H9 (cell line): Measurements from ENCODE around the gene CLDND1. TPM values are rescaled to one million over a fixed set of nuclear protein-coding genes. Genes with fewer than 3 reads are reported as not detected.

Experiments used
- DNase-seq: peaks from one replicate; pipeline ENCODE4 v3.0.0-alpha.2; 2017
- H2AFZ ChIP-seq: one replicate; pipeline ENCODE4 v1.6.1; 2013; ENCODE audit warnings: mild to moderate bottlenecking, low read length, control low read depth, moderate library complexity
- H2AK5ac ChIP-seq: 2 replicates; pipeline ENCODE4 v1.6.1; 2013; ENCODE audit warnings: low read length, control low read depth, mixed read lengths; ENCODE audit not compliant: insufficient read length
- H2BK120ac ChIP-seq: one replicate; pipeline ENCODE4 v1.6.1; 2013; ENCODE audit warnings: low read depth, mild to moderate bottlenecking, low read length, control low read depth, inconsistent platforms; ENCODE audit not compliant: poor library complexity, severe bottlenecking
- H2BK12ac ChIP-seq: 2 replicates; pipeline ENCODE4 v1.6.1; 2013; ENCODE audit warnings: low read length, control low read depth, mixed read lengths, low read depth; ENCODE audit not compliant: insufficient read length
- H2BK15ac ChIP-seq: 2 replicates; pipeline ENCODE4 v1.6.1; 2013; ENCODE audit warnings: low read depth, low read length, control low read depth
- H2BK20ac ChIP-seq: one replicate; pipeline ENCODE4 v1.6.1; 2013; ENCODE audit warnings: low read depth, mild to moderate bottlenecking, low read length, control low read depth, inconsistent platforms; ENCODE audit not compliant: poor library complexity, severe bottlenecking
- H2BK5ac ChIP-seq: 2 replicates; pipeline ENCODE4 v1.6.1; 2013; ENCODE audit warnings: low read length, control low read depth, mixed read lengths; ENCODE audit not compliant: insufficient read length
- H3K14ac ChIP-seq: 2 replicates; pipeline ENCODE4 v1.6.1; 2013; ENCODE audit warnings: low read length, control low read depth; ENCODE audit not compliant: insufficient read depth
- H3K18ac ChIP-seq: 2 replicates; pipeline ENCODE4 v1.6.1; 2013; ENCODE audit warnings: low read depth, mild to moderate bottlenecking, mixed read lengths, low read length, control low read depth; ENCODE audit not compliant: insufficient read length
- H3K23ac ChIP-seq: 2 replicates; pipeline ENCODE4 v1.6.1; 2013; ENCODE audit warnings: low read length, control low read depth, mixed read lengths, low read depth; ENCODE audit not compliant: insufficient read length
- H3K23me2 ChIP-seq: 2 replicates; pipeline ENCODE4 v1.6.1; 2013; ENCODE audit warnings: low read depth, mild to moderate bottlenecking, mixed read lengths, low read length, control low read depth; ENCODE audit not compliant: insufficient read length, poor library complexity, severe bottlenecking
- H3K27ac ChIP-seq: 2 replicates; pipeline ENCODE4 v1.5.1; 2013; ENCODE audit warnings: low read length, control low read depth, mixed read lengths, low read depth; ENCODE audit not compliant: insufficient read length
- H3K27me3 ChIP-seq: 2 replicates; pipeline ENCODE4 v1.6.1; 2013; ENCODE audit warnings: low read length, control low read depth, inconsistent platforms; ENCODE audit not compliant: insufficient read depth
- H3K4ac ChIP-seq: 2 replicates; pipeline ENCODE4 v1.6.1; 2013; ENCODE audit warnings: low read depth, mild to moderate bottlenecking, control low read depth, inconsistent platforms, low read length, moderate library complexity
- H3K4me1 ChIP-seq: 2 replicates; pipeline ENCODE4 v1.6.1; 2013; ENCODE audit warnings: low read length, control low read depth, inconsistent platforms; ENCODE audit not compliant: insufficient read depth
- H3K4me2 ChIP-seq: 2 replicates; pipeline ENCODE4 v1.6.1; 2013; ENCODE audit warnings: low read length, control low read depth, mixed read lengths; ENCODE audit not compliant: insufficient read length, insufficient read depth
- H3K56ac ChIP-seq: 2 replicates; pipeline ENCODE4 v1.6.1; 2013; ENCODE audit warnings: low read depth, mild to moderate bottlenecking, mixed read lengths, low read length, control low read depth; ENCODE audit not compliant: insufficient read length
- H3K79me1 ChIP-seq: 2 replicates; pipeline ENCODE4 v1.6.1; 2013; ENCODE audit warnings: low read depth, mild to moderate bottlenecking, moderate library complexity, low read length, control low read depth, inconsistent platforms; ENCODE audit not compliant: insufficient read depth, poor library complexity, severe bottlenecking
- H3K79me2 ChIP-seq: 2 replicates; pipeline ENCODE4 v1.6.1; 2013; ENCODE audit warnings: low read length, control low read depth, inconsistent platforms; ENCODE audit not compliant: insufficient read depth
- H3K9ac ChIP-seq: 2 replicates; pipeline ENCODE4 v1.6.1; 2013; ENCODE audit warnings: low read length, control low read depth, mixed read lengths; ENCODE audit not compliant: insufficient read length; ENCODE audit errors: extremely low read depth
- H3K9me3 ChIP-seq: one replicate; pipeline ENCODE4 v1.6.1; 2013; ENCODE audit warnings: low read depth, low read length, inconsistent platforms; ENCODE audit not compliant: control insufficient read depth
- H3T11ph ChIP-seq: one replicate; pipeline ENCODE4 v1.6.1; 2013; ENCODE audit warnings: mild to moderate bottlenecking, low read length, control low read depth, inconsistent platforms
- H4K20me1 ChIP-seq: one replicate; pipeline ENCODE4 v1.6.1; 2013; ENCODE audit not compliant: control insufficient read depth, insufficient read length, insufficient read depth
- H4K5ac ChIP-seq: 2 replicates; pipeline ENCODE4 v1.6.1; 2013; ENCODE audit warnings: low read depth, mild to moderate bottlenecking, mixed read lengths, low read length, control low read depth; ENCODE audit not compliant: insufficient read length
- H4K8ac ChIP-seq: replicated peaks from 2 replicates; pipeline ENCODE4 v1.6.1; 2013; ENCODE audit warnings: low read length, control low read depth, mixed read lengths, low read depth; ENCODE audit not compliant: insufficient read length
- H4K91ac ChIP-seq: 2 replicates; pipeline ENCODE4 v1.6.1; 2013; ENCODE audit warnings: low read depth, mild to moderate bottlenecking, moderate library complexity, mixed read lengths, low read length, control low read depth; ENCODE audit not compliant: insufficient read length
- H3K27ac Mint-ChIP-seq, 3 experiments: 2 replicates in 2 of 3; 3 replicates in 1 of 3; pipeline ENCODE4 v1.8.0; 2020 to 2021; ENCODE audit warnings: mixed read lengths in 3 of 3, mild to moderate bottlenecking in 1 of 3, moderate library complexity in 1 of 3
- H3K27me3 Mint-ChIP-seq: 2 replicates; pipeline ENCODE4 v1.8.0; 2021; ENCODE audit warnings: low read depth, mild to moderate bottlenecking, moderate library complexity, mixed read lengths
- H3K36me3 Mint-ChIP-seq, 3 experiments: 2 replicates in 2 of 3; 3 replicates in 1 of 3; pipeline ENCODE4 v1.8.0; 2020 to 2021; ENCODE audit warnings: low read depth in 3 of 3, mixed read lengths in 3 of 3; ENCODE audit not compliant: insufficient read depth in 1 of 3
- H3K4me1 Mint-ChIP-seq, 2 experiments: 2 replicates each; pipeline ENCODE4 v1.8.0; 2020; ENCODE audit warnings: mixed read lengths in 2 of 2
- H3K4me3 Mint-ChIP-seq, 2 experiments: 2 replicates in 1 of 2; 3 replicates in 1 of 2; pipeline ENCODE4 v1.8.0; 2020 to 2021; ENCODE audit warnings: mild to moderate bottlenecking in 2 of 2, mixed read lengths in 2 of 2, moderate library complexity in 1 of 2
- H3K9me3 Mint-ChIP-seq, 2 experiments: 2 replicates in 1 of 2; 3 replicates in 1 of 2; pipeline ENCODE4 v1.8.0; 2020; ENCODE audit warnings: mild to moderate bottlenecking in 2 of 2, mixed read lengths in 2 of 2, moderate library complexity in 1 of 2
- WGBS: extraction: QIAGEN DNeasy Blood & Tissue Kit; methylation state at CpG from one replicate; pipeline ENCODE4 v1.1.7; 2013; ENCODE audit warnings: missing lambda C conversion rate, low lambda C conversion rate, mixed read lengths; ENCODE audit not compliant: insufficient read length; ENCODE audit errors: extremely low coverage; 5-methylcytosine and 5-hydroxymethylcytosine counted together
- total RNA-seq: library from RNA; stranded (reverse); gene quantifications from 2 replicates; pipeline ENCODE4 v1.2.1, GENCODE V29; 2021
- TF ChIP-seq, protein P1 (sequence below): fragments of 200-600 bp; sonication (generic); conservative IDR thresholded peaks from 3 replicates; pipeline ENCODE4 v1.8.0; 2021; ENCODE audit warnings: antibody characterized with exemption, mild to moderate bottlenecking

Gene CLDND1
- total RNA-seq, 1 experiment from 2014 or later: 83.0 TPM

DNA sequence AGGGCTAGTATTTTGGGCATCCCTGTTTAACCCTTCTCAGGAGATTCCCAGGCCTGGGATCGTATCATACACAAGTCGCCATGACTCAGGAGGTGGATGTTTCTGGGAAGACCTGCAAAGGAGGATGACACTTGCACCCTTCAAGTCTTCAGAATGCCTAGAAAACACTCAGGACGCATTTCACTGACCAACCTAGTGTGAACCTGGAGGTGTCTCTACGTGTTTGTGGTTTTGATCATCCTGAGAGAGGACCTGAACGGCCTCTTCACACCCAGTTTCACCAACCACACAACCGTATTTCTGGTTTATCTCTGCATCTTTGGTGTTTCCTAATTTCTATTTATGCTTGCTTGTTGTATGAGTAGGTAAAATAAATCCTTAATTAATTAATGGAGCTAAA, 2.8 kb upstream of the CLDND1 start:
- Histone ChIP-seq H4K91ac (no peak overlapping the region), H3K27me3 (no peaks in the 10 kb centered on the region), H2BK20ac (no peak overlapping the region), H3K56ac (no peak overlapping the region), H3K79me2 (peaks cover 8% of the 10 kb centered on the region; the same call in 1 of the 2 replicates), H3K23me2 (peaks cover 9% of the 10 kb centered on the region), H2BK12ac (no peak overlapping the region), H2AK5ac (no peak overlapping the region), H3K27ac (no peak overlapping the region), H3K4ac (no peak overlapping the region), H3T11ph (no peak overlapping the region), H3K4me1 (no peaks in the 10 kb centered on the region; the same call in 1 of the 2 replicates), H3K14ac (no peak overlapping the region), H4K8ac (no peak overlapping the region), H3K23ac (no peak overlapping the region), H3K18ac (no peak overlapping the region), H4K20me1 (no peaks in the 10 kb centered on the region), H2BK15ac (no peak overlapping the region), H2AFZ (no peak overlapping the region), H2BK120ac (no peak overlapping the region), H3K9ac (no peak overlapping the region), H3K9me3 (no peaks in the 10 kb centered on the region), H3K4me2 (no peak overlapping the region), H3K79me1 (no peaks in the 10 kb centered on the region), H4K5ac (no peak overlapping the region), H2BK5ac (no peak overlapping the region)
- H3K9me3 Mint-ChIP-seq: no peaks in the 10 kb centered on the region
- TF ChIP-seq, protein P1, sequence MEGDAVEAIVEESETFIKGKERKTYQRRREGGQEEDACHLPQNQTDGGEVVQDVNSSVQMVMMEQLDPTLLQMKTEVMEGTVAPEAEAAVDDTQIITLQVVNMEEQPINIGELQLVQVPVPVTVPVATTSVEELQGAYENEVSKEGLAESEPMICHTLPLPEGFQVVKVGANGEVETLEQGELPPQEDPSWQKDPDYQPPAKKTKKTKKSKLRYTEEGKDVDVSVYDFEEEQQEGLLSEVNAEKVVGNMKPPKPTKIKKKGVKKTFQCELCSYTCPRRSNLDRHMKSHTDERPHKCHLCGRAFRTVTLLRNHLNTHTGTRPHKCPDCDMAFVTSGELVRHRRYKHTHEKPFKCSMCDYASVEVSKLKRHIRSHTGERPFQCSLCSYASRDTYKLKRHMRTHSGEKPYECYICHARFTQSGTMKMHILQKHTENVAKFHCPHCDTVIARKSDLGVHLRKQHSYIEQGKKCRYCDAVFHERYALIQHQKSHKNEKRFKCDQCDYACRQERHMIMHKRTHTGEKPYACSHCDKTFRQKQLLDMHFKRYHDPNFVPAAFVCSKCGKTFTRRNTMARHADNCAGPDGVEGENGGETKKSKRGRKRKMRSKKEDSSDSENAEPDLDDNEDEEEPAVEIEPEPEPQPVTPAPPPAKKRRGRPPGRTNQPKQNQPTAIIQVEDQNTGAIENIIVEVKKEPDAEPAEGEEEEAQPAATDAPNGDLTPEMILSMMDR: no peak
- DNase-seq: no peak
- WGBS: no CpG with 5 or more reads among the region's 6 CpGs
- no peak overlapping the region for H3K27ac Mint-ChIP-seq
- H3K27me3 Mint-ChIP-seq: no peaks in the 10 kb centered on the region
- H3K36me3 Mint-ChIP-seq: peaks cover 5 to 8% (median 5%) of the 10 kb centered on the region in 3 experiments; a peak in 5 of 7 replicates
- H3K4me1 Mint-ChIP-seq: peaks cover 17 to 19% of the 10 kb centered on the region in 2 experiments; a peak in 3 of 4 replicates
- H3K4me3 Mint-ChIP-seq: no peak overlapping the region
